ENCODE measurements around the gene RAPGEF4. TPM values are rescaled to one million over a fixed set of nuclear protein-coding genes. Genes with fewer than 3 reads are reported as not detected.

Gene RAPGEF4
- total RNA-seq, 1 experiment from 2014 or later, result 2.2 TPM

GRCh38 chr2:172740856-172741255 lies 5.2 kb downstream of the RAPGEF4 start (continued):
- TF ChIP-seq SOX15 (CRISPR knock-in tag; IDR thresholded peaks at IDR 0.05) (no peak), EMX1 (CRISPR knock-in tag; IDR thresholded peaks at IDR 0.05) (no peak), PRDM15 (CRISPR knock-in tag; IDR thresholded peaks at IDR 0.05) (no peak), TP53 (CRISPR knock-in tag; IDR thresholded peaks at IDR 0.05) (no peak), TEAD1 (CRISPR knock-in tag; IDR thresholded peaks at IDR 0.05) (no peak), JUN (CRISPR knock-in tag; IDR thresholded peaks at IDR 0.05) (no peak), ZSCAN18 (CRISPR knock-in tag; IDR thresholded peaks at IDR 0.05) (no peak), MXD4 (CRISPR knock-in tag; IDR thresholded peaks at IDR 0.05; ENCODE audit: borderline replicate concordance) (no peak), CREB1 (CRISPR knock-in tag; IDR thresholded peaks at IDR 0.05) (no peak), SMAD4 (CRISPR knock-in tag; IDR thresholded peaks at IDR 0.05) (no peak), AR (CRISPR knock-in tag; IDR thresholded peaks at IDR 0.05) (no peak), NFATC4 (CRISPR knock-in tag; IDR thresholded peaks at IDR 0.05) (no peak)

DNA sequence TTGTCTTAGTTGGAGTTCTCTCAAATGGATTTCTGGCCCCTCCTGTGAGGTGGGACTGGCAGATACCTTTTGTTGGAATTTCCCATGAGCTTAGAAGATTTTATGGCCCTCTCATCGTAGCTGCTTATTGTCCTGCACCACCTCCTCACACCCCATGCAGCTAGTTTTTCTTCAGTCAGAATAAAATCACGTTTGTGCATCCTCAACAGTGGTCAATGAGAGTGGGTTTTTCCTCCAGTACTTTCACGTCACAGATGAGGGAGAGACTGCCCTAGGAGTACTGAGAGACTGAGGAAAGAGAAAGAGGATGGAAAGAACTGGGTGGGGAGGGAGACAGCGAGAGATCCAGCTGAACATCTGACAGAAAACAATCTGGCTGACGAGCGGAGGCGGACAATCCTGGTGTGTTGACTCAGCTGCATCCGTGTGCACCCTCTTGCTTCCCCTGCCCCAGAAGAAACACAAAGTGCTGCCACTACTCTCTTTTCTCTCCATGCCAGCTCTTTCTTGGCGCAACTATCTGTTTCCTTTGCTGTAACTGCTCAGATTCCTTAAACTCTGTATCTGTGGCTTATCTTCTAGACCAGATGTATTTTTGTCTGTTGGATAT lies 7.4 kb downstream of the RAPGEF4 start:
- POLR2A ChIA-PET, result no interaction called here
- Mint-ChIP-seq H3K27me3 (ENCODE audit: low read depth) (peaks cover 5% of the 10 kb centered on the region), H3K4me1 (peaks cover 12% of the 10 kb centered on the region), H3K9me3 (peaks cover 25% of the 10 kb centered on the region), H3K36me3 (peaks cover 12% of the 10 kb centered on the region), H3K4me3 (no peak overlapping the region), H3K27ac (peak overlapping the region; percentile 17; the same call in 1 of the 2 replicates)
- CTCF ChIA-PET, result interaction anchor here (0.8 to 1.2 kb wide), 2 partner anchors 32 to 49 kb away, joined by 3 to 5 read pairs; no protein-coding TSS in a partner anchor
- DNase-seq (ENCODE audit: low spot score) (no peak), ATAC-seq (no peak)
- TF ChIP-seq, protein P1, sequence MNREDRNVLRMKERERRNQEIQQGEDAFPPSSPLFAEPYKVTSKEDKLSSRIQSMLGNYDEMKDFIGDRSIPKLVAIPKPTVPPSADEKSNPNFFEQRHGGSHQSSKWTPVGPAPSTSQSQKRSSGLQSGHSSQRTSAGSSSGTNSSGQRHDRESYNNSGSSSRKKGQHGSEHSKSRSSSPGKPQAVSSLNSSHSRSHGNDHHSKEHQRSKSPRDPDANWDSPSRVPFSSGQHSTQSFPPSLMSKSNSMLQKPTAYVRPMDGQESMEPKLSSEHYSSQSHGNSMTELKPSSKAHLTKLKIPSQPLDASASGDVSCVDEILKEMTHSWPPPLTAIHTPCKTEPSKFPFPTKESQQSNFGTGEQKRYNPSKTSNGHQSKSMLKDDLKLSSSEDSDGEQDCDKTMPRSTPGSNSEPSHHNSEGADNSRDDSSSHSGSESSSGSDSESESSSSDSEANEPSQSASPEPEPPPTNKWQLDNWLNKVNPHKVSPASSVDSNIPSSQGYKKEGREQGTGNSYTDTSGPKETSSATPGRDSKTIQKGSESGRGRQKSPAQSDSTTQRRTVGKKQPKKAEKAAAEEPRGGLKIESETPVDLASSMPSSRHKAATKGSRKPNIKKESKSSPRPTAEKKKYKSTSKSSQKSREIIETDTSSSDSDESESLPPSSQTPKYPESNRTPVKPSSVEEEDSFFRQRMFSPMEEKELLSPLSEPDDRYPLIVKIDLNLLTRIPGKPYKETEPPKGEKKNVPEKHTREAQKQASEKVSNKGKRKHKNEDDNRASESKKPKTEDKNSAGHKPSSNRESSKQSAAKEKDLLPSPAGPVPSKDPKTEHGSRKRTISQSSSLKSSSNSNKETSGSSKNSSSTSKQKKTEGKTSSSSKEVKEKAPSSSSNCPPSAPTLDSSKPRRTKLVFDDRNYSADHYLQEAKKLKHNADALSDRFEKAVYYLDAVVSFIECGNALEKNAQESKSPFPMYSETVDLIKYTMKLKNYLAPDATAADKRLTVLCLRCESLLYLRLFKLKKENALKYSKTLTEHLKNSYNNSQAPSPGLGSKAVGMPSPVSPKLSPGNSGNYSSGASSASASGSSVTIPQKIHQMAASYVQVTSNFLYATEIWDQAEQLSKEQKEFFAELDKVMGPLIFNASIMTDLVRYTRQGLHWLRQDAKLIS (CRISPR knock-in tag; IDR thresholded peaks at IDR 0.05; ENCODE audit: borderline replicate concordance), result no peak
- TF ChIP-seq TEAD1 (CRISPR knock-in tag; IDR thresholded peaks at IDR 0.05) (no peak), ERG (CRISPR knock-in tag; IDR thresholded peaks at IDR 0.05) (no peak), IRF2 (CRISPR knock-in tag; IDR thresholded peaks at IDR 0.05; ENCODE audit: borderline replicate concordance, low read depth) (no peak), ZNF232 (CRISPR knock-in tag; IDR thresholded peaks at IDR 0.05) (no peak), EMX1 (CRISPR knock-in tag; IDR thresholded peaks at IDR 0.05) (no peak), ZNF121 (CRISPR knock-in tag; IDR thresholded peaks at IDR 0.05) (no peak), SMAD4 (CRISPR knock-in tag; IDR thresholded peaks at IDR 0.05) (no peak), GRHL2 (CRISPR knock-in tag; IDR thresholded peaks at IDR 0.05; ENCODE audit: insufficient replicate concordance, severe bottlenecking) (no peak)
- TF ChIP-seq, protein P2, sequence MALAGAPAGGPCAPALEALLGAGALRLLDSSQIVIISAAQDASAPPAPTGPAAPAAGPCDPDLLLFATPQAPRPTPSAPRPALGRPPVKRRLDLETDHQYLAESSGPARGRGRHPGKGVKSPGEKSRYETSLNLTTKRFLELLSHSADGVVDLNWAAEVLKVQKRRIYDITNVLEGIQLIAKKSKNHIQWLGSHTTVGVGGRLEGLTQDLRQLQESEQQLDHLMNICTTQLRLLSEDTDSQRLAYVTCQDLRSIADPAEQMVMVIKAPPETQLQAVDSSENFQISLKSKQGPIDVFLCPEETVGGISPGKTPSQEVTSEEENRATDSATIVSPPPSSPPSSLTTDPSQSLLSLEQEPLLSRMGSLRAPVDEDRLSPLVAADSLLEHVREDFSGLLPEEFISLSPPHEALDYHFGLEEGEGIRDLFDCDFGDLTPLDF (CRISPR knock-in tag; IDR thresholded peaks at IDR 0.05), result no peak
